SK-N-MC (cell line): Measurements from ENCODE around the gene MYO16.

Source experiments
- EZH2 ChIP-seq: fragments of 200-600 bp; sonication (generic); IDR thresholded peaks from one replicate; pipeline ENCODE4 v1.6.1; 2017; ENCODE audit warnings: antibody characterized with exemption
- POLR2AphosphoS5 ChIP-seq: IDR thresholded peaks from 2 replicates; pipeline ENCODE4 v1.6.1; 2012; ENCODE audit warnings: mild to moderate bottlenecking, low read depth, low read length, borderline replicate concordance

- TF ChIP-seq POLR2AphosphoS5 (no peak), EZH2 (no peak)
Observed at GRCh38 chr13:109105899-109106298, 476.5 kb downstream of the MYO16 start.
